Kidney (tissue), 14 donors: Measurements from ENCODE around the gene MAP3K13. TPM values are rescaled to one million over a fixed set of nuclear protein-coding genes. Genes with fewer than 3 reads are reported as not detected.
"Not testable (repeated sequence)": the region's sequence is repeated elsewhere in the genome, so short reads cannot be mapped to it uniquely, and the experiment has no call there.

Experiments used
- DNase-seq, 5 donors: peaks; one replicate each; pipeline ENCODE4 v3.0.0-alpha.2; 2013 to 2020
- FAIRE-seq: peaks from 2 replicates; lab custom pipeline; 2012; peaks lifted over from hg19 to GRCh38; lab: Jason Lieb, UNC
- H3K27ac ChIP-seq, 2 donors: one replicate each; pipeline ENCODE4 v1.7.0; 2013; ENCODE audit warnings: low read depth in 2 of 2, low read length in 2 of 2, inconsistent platforms in 1 of 2
- H3K27me3 ChIP-seq: one replicate; pipeline ENCODE4 v1.7.1; 2013; ENCODE audit warnings: low read length, inconsistent platforms; ENCODE audit not compliant: control insufficient read depth, insufficient read depth
- H3K36me3 ChIP-seq, 3 donors: one replicate each; pipeline versions ENCODE4 v1.7.0 to v1.7.1; 2013; ENCODE audit warnings: low read length in 3 of 3, control low read depth in 1 of 3, inconsistent platforms in 1 of 3; ENCODE audit not compliant: insufficient read depth in 3 of 3, control insufficient read depth in 2 of 3
- H3K4me1 ChIP-seq, 3 donors: one replicate each; pipeline versions ENCODE4 v1.7.0 to v1.7.1; 2013; ENCODE audit warnings: low read length in 3 of 3, inconsistent platforms in 1 of 3, low read depth in 1 of 3; ENCODE audit not compliant: control insufficient read depth in 2 of 3, insufficient read depth in 2 of 3
- H3K4me3 ChIP-seq, 3 donors: one replicate each; pipeline versions ENCODE4 v1.7.0 to v1.8.1; 2013; ENCODE audit warnings: low read length in 3 of 3, control low read depth in 1 of 3, inconsistent platforms in 1 of 3
- H3K9ac ChIP-seq, 3 donors: one replicate each; pipeline versions ENCODE4 v1.7.0 to v1.7.1; 2013; ENCODE audit warnings: low read length in 3 of 3, control low read depth in 1 of 3, inconsistent platforms in 1 of 3
- H3K9me3 ChIP-seq, 3 donors: one replicate each; pipeline versions ENCODE4 v1.7.0 to v1.7.1; 2013; ENCODE audit warnings: low read length in 3 of 3, control low read depth in 1 of 3, inconsistent platforms in 1 of 3; ENCODE audit not compliant: control insufficient read depth in 2 of 3, insufficient read depth in 1 of 3
- CTCF ChIP-seq: IDR thresholded peaks from 3 replicates; pipeline ENCODE4 v1.5.1; 2012; ENCODE audit warnings: mild to moderate bottlenecking, moderate library complexity, borderline replicate concordance; ENCODE audit not compliant: insufficient read depth; ENCODE audit errors: extremely low read depth
- intact Hi-C: fragments of 100-400 bp; cut with DNase I; formaldehyde crosslinking; loops from one replicate; pipeline ENCODE4 v1.11.1; 2022
- polyA plus RNA-seq: library from polyadenylated mRNA; stranded (reverse); fragments of 350-450 nt; fragmentation: Illumina TruSeq; extraction: RNeasy Lipid Tissue Mini Kit (QIAGEN cat#74804); gene quantifications from one replicate; pipeline ENCODE4 v1.2.3, GENCODE V29; 2014; ENCODE audit warnings: low read depth, low replicate concordance; ENCODE audit not compliant: insufficient read depth
- total RNA-seq: library from RNA; stranded (reverse); fragmentation: NEBNext Ultra II Directional; extraction: Animal tissue kit (Norgen Biotek cat#: 25700); gene quantifications from one replicate; pipeline ENCODE4 v1.2.1, GENCODE V29; 2021
- donor health status: control.
- donor health status: control.
- donor health status: control.
- donor health status: control.
- donor health status: control.
- donor health status: DM: yes; HTN: yes; CAD: no.
- donor health status: Normal renal cell carcinoma (clear cell type).

Gene MAP3K13
- total and polyA plus RNA-seq, 2 donors from 2014 or later = 33.0 to 44.1 TPM

GRCh38 chr3:185442031-185442430 lies 79.1 kb downstream of the MAP3K13 start:
- H3K27me3 ChIP-seq = no peaks in the 10 kb centered on the region
- H3K27ac ChIP-seq = no peak overlapping the region
- H3K4me3 ChIP-seq = no peak overlapping the region
- H3K4me1 ChIP-seq = no peaks in the 10 kb centered on the region
- intact Hi-C loops = no loop called here
- H3K9ac ChIP-seq = no peak overlapping the region
- DNase-seq = no peak
- no peak for TF ChIP-seq CTCF
- H3K9me3 ChIP-seq = no peaks in the 10 kb centered on the region
- FAIRE-seq = no peak
- peaks cover 0 to 8% (median 2%) of the 10 kb centered on the region in 3 donors for H3K36me3 ChIP-seq

- no peak overlapping the region for H3K27ac ChIP-seq
- H3K4me1 ChIP-seq = no peaks in the 10 kb centered on the region
- H3K36me3 ChIP-seq = peaks cover 0 to 13% (median 2%) of the 10 kb centered on the region in 3 donors
- no peaks in the 10 kb centered on the region for H3K27me3 ChIP-seq
- H3K9ac ChIP-seq = no peak overlapping the region
- DNase-seq (no peak), FAIRE-seq (no peak)
- no peak for TF ChIP-seq CTCF
- no peak overlapping the region for H3K4me3 ChIP-seq
- no peaks in the 10 kb centered on the region for H3K9me3 ChIP-seq
- intact Hi-C loops = no loop called here
These were observed 81.4 kb downstream of the MAP3K13 start for GRCh38 chr3:185444329-185444728.

GRCh38 chr3:185448107-185448506 lies 85.2 kb downstream of the MAP3K13 start:
- H3K36me3 ChIP-seq = peaks cover 0 to 5% (median 4%) of the 10 kb centered on the region in 3 donors
- no peaks in the 10 kb centered on the region for H3K27me3 ChIP-seq
- no peak overlapping the region for H3K27ac ChIP-seq
- no peaks in the 10 kb centered on the region for H3K4me1 ChIP-seq
- DNase-seq (no peak), FAIRE-seq (no peak)
- intact Hi-C loops = no loop called here
- TF ChIP-seq CTCF = no peak
- no peak overlapping the region for H3K4me3 ChIP-seq
- H3K9ac ChIP-seq = no peak overlapping the region
- H3K9me3 ChIP-seq = no peaks in the 10 kb centered on the region

GRCh38 chr3:185451432-185451831 lies 88.5 kb downstream of the MAP3K13 start:
- not testable (repeated sequence) for DNase-seq, H3K4me3 ChIP-seq

More at GRCh38 chr3:185451432-185451831, 88.5 kb downstream of the MAP3K13 start:
- intact Hi-C loops, FAIRE-seq, H3K9ac ChIP-seq, H3K27ac ChIP-seq, H3K36me3 ChIP-seq, H3K27me3 ChIP-seq, H3K9me3 ChIP-seq, H3K4me1 ChIP-seq: not testable (repeated sequence)
